ENCODE data around the gene TLK1.
A peak's percentile ranks its signal among the peaks of the same experiment; 100 is the strongest.

Gene TLK1

GRCh38 chr2:170999654-171000053 lies 161.0 kb downstream of the TLK1 start:
- ATAC-seq, result no peak
- DNase-seq, result no peak

GRCh38 chr2:170997893-170998597 lies 162.6 kb downstream of the TLK1 start:
- no peak for DNase-seq
- no peak for ATAC-seq

- DNase-seq (no peak), ATAC-seq (no peak)
These were observed 164.4 kb downstream of the TLK1 start for GRCh38 chr2:170996316-170996715.

- ATAC-seq (no peak), DNase-seq (no peak)
These were observed 169.1 kb downstream of the TLK1 start for GRCh38 chr2:170991398-170992182.

GRCh38 chr2:170986566-170987258 lies 174.0 kb downstream of the TLK1 start:
- ATAC-seq (no peak), DNase-seq (no peak)

GRCh38 chr2:170985407-170985806 lies 175.3 kb downstream of the TLK1 start:
- DNase-seq (no peak), ATAC-seq (no peak)

- no peak for ATAC-seq
These were observed 176.6 kb downstream of the TLK1 start for GRCh38 chr2:170984079-170984478.

GRCh38 chr2:170975943-170976270 lies 184.8 kb downstream of the TLK1 start:
- DNase-seq, result no peak
- ATAC-seq, result no peak

More at GRCh38 chr2:170984079-170984478, 176.6 kb downstream of the TLK1 start:
- no peak for DNase-seq

- no peak for ATAC-seq
- no peak for DNase-seq
These were observed 185.4 kb downstream of the TLK1 start for GRCh38 chr2:170975127-170975942.

- ATAC-seq, result no peak
These were observed 186.2 kb downstream of the TLK1 start for GRCh38 chr2:170974304-170974993.

GRCh38 chr2:170973492-170974303 lies 187.0 kb downstream of the TLK1 start:
- peak; percentile 92 for DNase-seq
- ATAC-seq, result peak; percentile 96

More at GRCh38 chr2:170974304-170974993, 186.2 kb downstream of the TLK1 start:
- DNase-seq, result no peak

GRCh38 chr2:170973225-170973491 lies 187.5 kb downstream of the TLK1 start:
- no peak for ATAC-seq

GRCh38 chr2:170972296-170973224 lies 188.1 kb downstream of the TLK1 start:
- ATAC-seq (no peak), DNase-seq (no peak)

More at GRCh38 chr2:170973225-170973491, 187.5 kb downstream of the TLK1 start:
- DNase-seq, result no peak

- DNase-seq (no peak), ATAC-seq (no peak)
These were observed 189.6 kb downstream of the TLK1 start for GRCh38 chr2:170971071-170971470.

GRCh38 chr2:170969872-170970496 lies 190.7 kb downstream of the TLK1 start:
- no peak for ATAC-seq
- DNase-seq, result no peak

GRCh38 chr2:170969030-170969429 lies 191.7 kb downstream of the TLK1 start:
- DNase-seq (no peak), ATAC-seq (no peak)

- no peak for ATAC-seq
- DNase-seq, result no peak
These were observed 192.3 kb downstream of the TLK1 start for GRCh38 chr2:170968205-170969003.

GRCh38 chr2:170967553-170967952 lies 193.1 kb downstream of the TLK1 start:
- DNase-seq, result no peak
- no peak for ATAC-seq
